Astrocyte (in vitro differentiated cells and primary cell): ENCODE results near the gene KCNN3. TPM values are rescaled to one million over a fixed set of nuclear protein-coding genes. Genes with fewer than 3 reads are reported as not detected.

Experiments used
- DNase-seq: peaks from one replicate; pipeline ENCODE4 v3.0.0-alpha.2; 2010; ENCODE audit warnings: low read depth
- FAIRE-seq: peaks from 2 replicates; lab custom pipeline; 2011; peaks lifted over from hg19 to GRCh38; lab: Jason Lieb, UNC
- H2AFZ ChIP-seq: 2 replicates; pipeline ENCODE4 v1.6.0; 2012; ENCODE audit warnings: low read depth, low read length, inconsistent platforms
- H3K27ac ChIP-seq: 2 replicates; pipeline ENCODE4 v1.5.1; 2011; ENCODE audit warnings: low read depth, low read length, inconsistent platforms
- H3K27me3 ChIP-seq: 2 replicates; pipeline ENCODE4 v1.6.0; 2011; ENCODE audit warnings: low read length, inconsistent platforms; ENCODE audit not compliant: insufficient read depth
- H3K36me3 ChIP-seq: 2 replicates; pipeline ENCODE4 v1.5.1; 2011; ENCODE audit warnings: low read length, inconsistent platforms; ENCODE audit not compliant: insufficient read depth
- H3K4me1 ChIP-seq: 2 replicates; pipeline ENCODE4 v1.5.1; 2011; ENCODE audit warnings: low read length, inconsistent platforms; ENCODE audit not compliant: insufficient read depth
- H3K4me2 ChIP-seq: 2 replicates; pipeline ENCODE4 v1.6.0; 2012; ENCODE audit warnings: low read length, inconsistent platforms
- H3K4me3 ChIP-seq: 2 replicates; pipeline ENCODE4 v1.5.1; 2011; ENCODE audit warnings: low read depth, mild to moderate bottlenecking, low read length, inconsistent platforms; ENCODE audit not compliant: insufficient read depth
- H3K79me2 ChIP-seq: 2 replicates; pipeline ENCODE4 v1.6.0; 2012; ENCODE audit warnings: mild to moderate bottlenecking, low read length, inconsistent platforms; ENCODE audit not compliant: insufficient read depth
- H3K9ac ChIP-seq: 2 replicates; pipeline ENCODE4 v1.6.0; 2012; ENCODE audit warnings: mild to moderate bottlenecking, low read length, inconsistent platforms
- H3K9me3 ChIP-seq: 2 replicates; pipeline ENCODE4 v1.5.1; 2012; ENCODE audit warnings: low read depth, mild to moderate bottlenecking, low read length, inconsistent platforms; ENCODE audit not compliant: insufficient read depth
- H4K20me1 ChIP-seq: 2 replicates; pipeline ENCODE4 v1.6.0; 2012; ENCODE audit warnings: low read length, inconsistent platforms; ENCODE audit not compliant: insufficient read depth
- H3K27ac Mint-ChIP-seq: one replicate; pipeline ENCODE4 v1.8.0; 2021; ENCODE audit warnings: mild to moderate bottlenecking, mixed read lengths; ENCODE audit not compliant: unreplicated experiment
- H3K27me3 Mint-ChIP-seq: one replicate; pipeline ENCODE4 v1.8.0; 2021; ENCODE audit warnings: low read depth, mixed read lengths; ENCODE audit not compliant: unreplicated experiment
- H3K36me3 Mint-ChIP-seq: one replicate; pipeline ENCODE4 v1.8.0; 2021; ENCODE audit warnings: low read depth, mixed read lengths; ENCODE audit not compliant: unreplicated experiment
- H3K4me1 Mint-ChIP-seq: one replicate; pipeline ENCODE4 v1.8.0; 2021; ENCODE audit warnings: low read depth, mixed read lengths; ENCODE audit not compliant: unreplicated experiment
- H3K4me3 Mint-ChIP-seq: one replicate; pipeline ENCODE4 v1.8.0; 2021; ENCODE audit warnings: mild to moderate bottlenecking, moderate library complexity, mixed read lengths; ENCODE audit not compliant: unreplicated experiment
- H3K9me3 Mint-ChIP-seq: one replicate; pipeline ENCODE4 v1.8.0; 2021; ENCODE audit warnings: mild to moderate bottlenecking, mixed read lengths; ENCODE audit not compliant: unreplicated experiment
- CTCF ChIP-seq: IDR thresholded peaks from 2 replicates; pipeline ENCODE4 v1.5.1; 2011; ENCODE audit warnings: low read depth, mild to moderate bottlenecking, inconsistent platforms, low read length, moderate library complexity; ENCODE audit not compliant: insufficient read depth
- EZH2 ChIP-seq: IDR thresholded peaks from 2 replicates; pipeline ENCODE4 v1.6.1; 2012; ENCODE audit warnings: mild to moderate bottlenecking, low read length, inconsistent platforms; ENCODE audit not compliant: insufficient read depth
- total RNA-seq: library from RNA; stranded (reverse); gene quantifications from 2 replicates; pipeline ENCODE4 v1.2.1, GENCODE V29; 2021

The KCNN3 gene
- total RNA-seq, 1 donor from 2014 or later, result 0.66 TPM

GRCh38 chr1:154714638-154715037, 155.4 kb downstream of the KCNN3 start:
- Mint-ChIP-seq H3K4me3 (no peak overlapping the region), H3K9me3 (no peaks in the 10 kb centered on the region), H3K27me3 (peaks cover 17% of the 10 kb centered on the region), H3K4me1 (peaks cover 8% of the 10 kb centered on the region), H3K36me3 (no peaks in the 10 kb centered on the region), H3K27ac (no peak overlapping the region)
- Histone ChIP-seq H4K20me1 (peaks cover 6% of the 10 kb centered on the region), H3K9ac (no peak overlapping the region), H3K4me2 (no peak overlapping the region), H3K9me3 (no peaks in the 10 kb centered on the region), H3K79me2 (no peaks in the 10 kb centered on the region), H3K36me3 (no peaks in the 10 kb centered on the region), H3K27me3 (peaks cover 6% of the 10 kb centered on the region), H3K4me3 (no peak overlapping the region), H3K27ac (no peak overlapping the region), H3K4me1 (no peaks in the 10 kb centered on the region), H2AFZ (no peak overlapping the region)
- DNase-seq (peak; percentile 26), FAIRE-seq (no peak)
- TF ChIP-seq CTCF, result no peak
- no peak for TF ChIP-seq EZH2

- H3K27me3 ChIP-seq, result peaks cover 6% of the 10 kb centered on the region
- Mint-ChIP-seq H3K4me3 (no peak overlapping the region), H3K36me3 (no peaks in the 10 kb centered on the region), H3K27me3 (peaks cover 17% of the 10 kb centered on the region), H3K4me1 (peaks cover 8% of the 10 kb centered on the region), H3K9me3 (no peaks in the 10 kb centered on the region), H3K27ac (no peak overlapping the region)
- no peaks in the 10 kb centered on the region for H3K36me3 ChIP-seq
- no peaks in the 10 kb centered on the region for H3K79me2 ChIP-seq
- H3K9ac ChIP-seq, result no peak overlapping the region
- no peak for TF ChIP-seq EZH2
- no peak for TF ChIP-seq CTCF
- no peaks in the 10 kb centered on the region for H3K4me1 ChIP-seq
- DNase-seq, result no peak
- H3K27ac ChIP-seq, result no peak overlapping the region
- no peak overlapping the region for H3K4me2 ChIP-seq
- no peaks in the 10 kb centered on the region for H3K9me3 ChIP-seq
- H2AFZ ChIP-seq, result no peak overlapping the region
- no peak overlapping the region for H3K4me3 ChIP-seq
- FAIRE-seq, result peak; percentile 90
- H4K20me1 ChIP-seq, result peaks cover 6% of the 10 kb centered on the region
These were observed 155.9 kb downstream of the KCNN3 start for GRCh38 chr1:154714052-154714623.

GRCh38 chr1:154713005-154713404, 157.1 kb downstream of the KCNN3 start:
- peaks cover 8% of the 10 kb centered on the region for H3K4me1 Mint-ChIP-seq
- no peaks in the 10 kb centered on the region for H3K9me3 Mint-ChIP-seq
- Histone ChIP-seq H3K79me2 (no peaks in the 10 kb centered on the region), H3K27me3 (peaks cover 8% of the 10 kb centered on the region), H3K4me2 (no peak overlapping the region), H4K20me1 (peaks cover 6% of the 10 kb centered on the region), H2AFZ (no peak overlapping the region), H3K4me3 (no peak overlapping the region), H3K9ac (no peak overlapping the region), H3K9me3 (no peaks in the 10 kb centered on the region), H3K4me1 (no peaks in the 10 kb centered on the region), H3K27ac (no peak overlapping the region), H3K36me3 (no peaks in the 10 kb centered on the region)
- H3K36me3 Mint-ChIP-seq, result no peaks in the 10 kb centered on the region
- H3K27me3 Mint-ChIP-seq, result peaks cover 22% of the 10 kb centered on the region
- no peak overlapping the region for H3K4me3 Mint-ChIP-seq
- FAIRE-seq (no peak), DNase-seq (no peak)
- no peak overlapping the region for H3K27ac Mint-ChIP-seq
- TF ChIP-seq CTCF (no peak), EZH2 (no peak)
